Mucosa of descending colon (tissue), 3 donors: ENCODE results near the gene EXOC6B. TPM values are rescaled to one million over a fixed set of nuclear protein-coding genes. Genes with fewer than 3 reads are reported as not detected.
A peak's percentile ranks its signal among the peaks of the same experiment; 100 is the strongest.

Experiments
- ATAC-seq: fragments of 200-7000 bp; cut with Tn5 transposase; one replicate; pipeline ENCODE4 v1.9.1; 2020; ENCODE audit warnings: mild to moderate bottlenecking, moderate library complexity
- DNase-seq, 3 donors: peaks; one replicate each; pipeline ENCODE4 v3.0.0-alpha.2; 2020
- H3K36me3 ChIP-seq: fragments of 200-600 bp; one replicate; pipeline ENCODE4 v1.8.0; 2021; ENCODE audit warnings: low read depth, mild to moderate bottlenecking
- H3K4me1 ChIP-seq: fragments of 200-600 bp; one replicate; pipeline ENCODE4 v1.8.0; 2021; ENCODE audit warnings: low read depth, mild to moderate bottlenecking
- H3K4me3 ChIP-seq: fragments of 200-600 bp; one replicate; pipeline ENCODE4 v1.8.0; 2021; ENCODE audit warnings: mild to moderate bottlenecking
- H3K9me3 ChIP-seq: fragments of 200-600 bp; one replicate; pipeline ENCODE4 v1.8.0; 2021; ENCODE audit warnings: mild to moderate bottlenecking
- CTCF ChIP-seq: fragments of 200-600 bp; IDR thresholded peaks from one replicate; pipeline ENCODE4 v1.8.0; 2022; ENCODE audit warnings: antibody characterized with exemption, mild to moderate bottlenecking
- intact Hi-C, 2 donors: fragments of 100-400 bp; cut with DNase I in 1 of 2; cut with micrococcal nuclease in 1 of 2; formaldehyde crosslinking; loops; one replicate each; pipeline versions ENCODE4 v1.11.0 to v1.11.1; 2022; cut with DNase I, micrococcal nuclease
- total RNA-seq, 3 donors: library from RNA; stranded (reverse); fragmentation: NEBNext Ultra II Directional in 2 of 3; extraction: Animal tissue kit (Norgen Biotek cat#: 25700) in 2 of 3; gene quantifications; one replicate each; pipeline versions ENCODE4 v1.2.1 to v1.2.4, GENCODE V29; 2021 to 2023
- donor health status: DM: no; HTN: no; CAD: no; lungs with moderate emphysema.
- donor health status: DM: no; HTN: no; CAD: no.
- donor health status: DM: no; HTN: yes; CAD: no.

Gene EXOC6B
- total RNA-seq, 3 donors from 2014 or later: 19.4 to 52.4 (median 28.8) TPM

- Histone ChIP-seq H3K9me3 (no peaks in the 10 kb centered on the region), H3K4me1 (peaks cover 11% of the 10 kb centered on the region), H3K4me3 (no peak overlapping the region), H3K36me3 (no peaks in the 10 kb centered on the region)
- DNase-seq (no peak), ATAC-seq (peak; percentile 91)
- TF ChIP-seq CTCF: no peak
- intact Hi-C loops: no loop called here
Measured at GRCh38 chr2:72800492-72800891, 25.3 kb downstream of the EXOC6B start.

- Histone ChIP-seq H3K9me3 (no peaks in the 10 kb centered on the region), H3K36me3 (no peaks in the 10 kb centered on the region), H3K4me3 (no peak overlapping the region), H3K4me1 (peaks cover 11% of the 10 kb centered on the region)
- no peak for TF ChIP-seq CTCF
- intact Hi-C loops: no loop called here
- ATAC-seq (no peak), DNase-seq (no peak)
Measured at GRCh38 chr2:72797740-72798139, 28.1 kb downstream of the EXOC6B start.

- Histone ChIP-seq H3K4me3 (no peak overlapping the region), H3K9me3 (no peaks in the 10 kb centered on the region), H3K4me1 (peaks cover 11% of the 10 kb centered on the region), H3K36me3 (no peaks in the 10 kb centered on the region)
- no peak for ATAC-seq
- no peak for TF ChIP-seq CTCF
- DNase-seq: no peak
- intact Hi-C loops: no loop called here
Measured at GRCh38 chr2:72796766-72797165, 29.1 kb downstream of the EXOC6B start.

GRCh38 chr2:72794572-72794971, 31.3 kb downstream of the EXOC6B start:
- H3K36me3 ChIP-seq: no peaks in the 10 kb centered on the region
- H3K4me1 ChIP-seq: peaks cover 11% of the 10 kb centered on the region
- ATAC-seq (no peak), DNase-seq (no peak)
- no peak overlapping the region for H3K4me3 ChIP-seq
- no peak for TF ChIP-seq CTCF
- intact Hi-C loops: no loop called here
- no peaks in the 10 kb centered on the region for H3K9me3 ChIP-seq

GRCh38 chr2:72793798-72794440, 31.9 kb downstream of the EXOC6B start:
- DNase-seq (no peak), ATAC-seq (no peak)
- no peaks in the 10 kb centered on the region for H3K9me3 ChIP-seq
- H3K4me1 ChIP-seq: peaks cover 7% of the 10 kb centered on the region
- no peak overlapping the region for H3K4me3 ChIP-seq
- intact Hi-C loops: no loop called here
- no peak for TF ChIP-seq CTCF
- no peaks in the 10 kb centered on the region for H3K36me3 ChIP-seq

GRCh38 chr2:72789241-72789640, 36.6 kb downstream of the EXOC6B start:
- ATAC-seq: no peak
- no peak for DNase-seq
- H3K9me3 ChIP-seq: no peaks in the 10 kb centered on the region
- no peak overlapping the region for H3K4me3 ChIP-seq
- H3K36me3 ChIP-seq: no peaks in the 10 kb centered on the region
- TF ChIP-seq CTCF: no peak
- intact Hi-C loops: no loop called here
- H3K4me1 ChIP-seq: no peaks in the 10 kb centered on the region
